ENCODE results near the gene RFC1. TPM values are rescaled to one million over a fixed set of nuclear protein-coding genes. Genes with fewer than 3 reads are reported as not detected.

The RFC1 gene
- total RNA-seq, 4 donors from 2014 or later, result 17.2 to 30.6 (median 18.6) TPM

DNA sequence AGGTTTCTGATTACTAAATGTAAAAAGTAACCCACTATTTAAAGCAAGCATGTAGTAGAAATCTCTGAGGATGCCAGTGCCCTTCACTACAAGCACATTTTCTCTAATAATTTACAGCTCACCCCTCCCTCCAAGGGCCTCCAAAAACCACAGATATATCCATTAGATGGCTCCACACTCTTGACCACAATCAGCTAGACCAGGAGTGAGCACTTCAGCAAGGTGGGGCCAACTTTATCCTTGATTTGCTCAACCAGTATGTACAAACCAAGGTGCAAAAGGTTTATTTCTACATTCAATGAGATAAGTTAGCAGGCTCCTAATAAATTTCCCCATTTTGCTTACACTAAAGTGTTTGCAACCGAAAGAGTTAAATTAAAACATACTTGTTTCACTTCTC is 35.8 kb downstream of the RFC1 start:
- H3K36me3 ChIP-seq, result peaks cover 0 to 13% (median 3%) of the 10 kb centered on the region in 4 donors

DNA sequence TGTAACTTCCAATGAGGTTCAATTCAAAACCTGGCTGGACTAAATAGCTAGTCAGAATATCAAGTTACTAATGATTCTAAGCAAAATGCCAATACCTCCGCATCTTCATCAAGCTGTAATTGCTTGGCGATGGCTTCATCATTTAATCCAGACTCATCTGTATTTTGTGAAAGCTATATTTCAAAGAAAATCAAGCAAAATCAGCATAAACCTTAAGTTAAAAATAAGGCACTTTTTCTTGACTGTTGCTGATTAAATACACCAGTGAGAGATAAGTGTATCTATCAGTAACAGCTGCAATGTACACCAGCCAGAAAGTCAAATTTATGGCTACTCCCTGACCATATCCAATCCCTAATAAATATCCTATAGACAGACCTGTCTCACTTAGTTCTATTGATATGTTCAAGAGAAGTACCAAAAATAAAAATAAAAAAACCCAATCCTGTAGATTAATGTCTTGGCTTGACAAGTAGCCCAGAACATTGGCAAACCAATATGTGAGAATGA is 39.6 kb downstream of the RFC1 start:
- DNase-seq, result no peak
- Histone ChIP-seq H3K27me3 (no peaks in the 10 kb centered on the region), H3K4me1 (no peaks in the 10 kb centered on the region), H3K4me3 (no peak overlapping the region), H3K9me3 (no peaks in the 10 kb centered on the region), H3K27ac (no peak overlapping the region), H3K36me3 (peaks cover 0 to 18% (median 6%) of the 10 kb centered on the region in 4 donors)
- in situ Hi-C loops (cut with MboI; ENCODE audit: low pct_ligation_motif_present in 1 of 4, low pct_unique_long_range_greater_than_20kb in 1 of 4, low sequenced_read_pairs in 3 of 4) (no loop called here), intact Hi-C loops (cut with DNase I; ENCODE audit: low total_unique reads) (no loop called here)
- TF ChIP-seq POLR2AphosphoS5 (IDR thresholded peaks at IDR 0.05), result no peak
- TF ChIP-seq POLR2A (IDR thresholded peaks at IDR 0.05), result no peak
- no peak for TF ChIP-seq EP300 (IDR thresholded peaks at IDR 0.05; ENCODE audit: low read depth)
- TF ChIP-seq, protein P1, sequence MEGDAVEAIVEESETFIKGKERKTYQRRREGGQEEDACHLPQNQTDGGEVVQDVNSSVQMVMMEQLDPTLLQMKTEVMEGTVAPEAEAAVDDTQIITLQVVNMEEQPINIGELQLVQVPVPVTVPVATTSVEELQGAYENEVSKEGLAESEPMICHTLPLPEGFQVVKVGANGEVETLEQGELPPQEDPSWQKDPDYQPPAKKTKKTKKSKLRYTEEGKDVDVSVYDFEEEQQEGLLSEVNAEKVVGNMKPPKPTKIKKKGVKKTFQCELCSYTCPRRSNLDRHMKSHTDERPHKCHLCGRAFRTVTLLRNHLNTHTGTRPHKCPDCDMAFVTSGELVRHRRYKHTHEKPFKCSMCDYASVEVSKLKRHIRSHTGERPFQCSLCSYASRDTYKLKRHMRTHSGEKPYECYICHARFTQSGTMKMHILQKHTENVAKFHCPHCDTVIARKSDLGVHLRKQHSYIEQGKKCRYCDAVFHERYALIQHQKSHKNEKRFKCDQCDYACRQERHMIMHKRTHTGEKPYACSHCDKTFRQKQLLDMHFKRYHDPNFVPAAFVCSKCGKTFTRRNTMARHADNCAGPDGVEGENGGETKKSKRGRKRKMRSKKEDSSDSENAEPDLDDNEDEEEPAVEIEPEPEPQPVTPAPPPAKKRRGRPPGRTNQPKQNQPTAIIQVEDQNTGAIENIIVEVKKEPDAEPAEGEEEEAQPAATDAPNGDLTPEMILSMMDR (IDR thresholded peaks at IDR 0.05), result no peak
- 98 to 100% methylated on average over 2 of the region's 2 CpGs for WGBS, 2 donors (ENCODE audit: low coverage in 1 of 2)

More for the DNA sequence above, 35.8 kb downstream of the RFC1 start:
- Histone ChIP-seq H3K4me3 (no peak overlapping the region), H3K27ac (no peak overlapping the region), H3K9me3 (no peaks in the 10 kb centered on the region), H3K27me3 (no peaks in the 10 kb centered on the region), H3K4me1 (no peaks in the 10 kb centered on the region)
- intact Hi-C loops (cut with DNase I; ENCODE audit: low total_unique reads), result no loop called here
- TF ChIP-seq, protein P1 (IDR thresholded peaks at IDR 0.05), result no peak
- TF ChIP-seq POLR2A (IDR thresholded peaks at IDR 0.05) (no peak), EP300 (IDR thresholded peaks at IDR 0.05; ENCODE audit: low read depth) (no peak), POLR2AphosphoS5 (IDR thresholded peaks at IDR 0.05) (no peak)
- no peak for DNase-seq
- in situ Hi-C loops (cut with MboI; ENCODE audit: low pct_ligation_motif_present in 1 of 4, low pct_unique_long_range_greater_than_20kb in 1 of 4, low sequenced_read_pairs in 3 of 4), result no loop called here
- WGBS, 2 donors (ENCODE audit: low coverage in 1 of 2), result 88 to 91% methylated on average over 1 of the region's 1 CpG

DNA sequence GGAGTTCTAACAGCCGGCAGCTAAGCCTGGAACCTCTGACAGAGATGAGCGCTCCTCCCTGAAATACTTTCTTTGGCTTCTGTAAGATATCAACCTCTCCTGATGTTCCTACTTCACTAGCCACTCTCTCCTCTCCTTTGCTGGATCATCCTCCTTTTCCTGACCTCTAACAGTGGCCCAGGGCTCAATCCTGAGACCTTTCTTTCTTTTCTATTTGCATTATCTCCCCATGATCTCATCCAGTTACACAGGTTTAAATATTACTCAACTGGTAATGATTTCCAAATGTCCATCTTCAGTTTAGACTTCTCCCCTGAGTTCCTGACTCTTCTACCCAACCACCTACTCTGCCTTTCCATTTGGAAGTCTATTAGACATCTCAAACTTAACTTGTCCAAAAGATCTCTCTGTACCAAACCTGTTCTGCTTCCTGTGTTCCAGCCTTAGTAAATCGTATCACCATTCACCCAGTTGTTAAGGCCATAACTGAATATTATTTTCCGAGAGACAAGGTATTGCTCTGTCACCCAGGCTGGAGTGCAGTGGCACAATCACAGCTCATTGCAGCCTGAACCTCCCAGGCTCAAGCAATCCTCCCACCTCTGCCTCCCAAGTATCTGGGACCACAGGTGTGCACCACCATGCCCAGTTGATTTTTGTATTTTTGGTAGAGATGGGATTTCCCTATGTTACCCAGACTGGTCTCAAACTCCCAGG is 41.1 kb downstream of the RFC1 start:
- 84 to 85% methylated on average over 4 of the region's 4 CpGs for whole genome bisulfite sequencing, 2 donors (ENCODE audit: low coverage in 1 of 2)
- DNase-seq, result no peak
- Histone ChIP-seq H3K36me3 (peaks cover 0 to 22% (median 6%) of the 10 kb centered on the region in 4 donors), H3K27me3 (no peaks in the 10 kb centered on the region), H3K4me3 (no peak overlapping the region), H3K9me3 (no peaks in the 10 kb centered on the region), H3K4me1 (no peaks in the 10 kb centered on the region), H3K27ac (no peak overlapping the region)
- in situ Hi-C loops (cut with MboI; ENCODE audit: low pct_ligation_motif_present in 1 of 4, low pct_unique_long_range_greater_than_20kb in 1 of 4, low sequenced_read_pairs in 3 of 4), result no loop called here
- intact Hi-C loops (cut with DNase I; ENCODE audit: low total_unique reads), result no loop called here
- TF ChIP-seq, protein P1 (IDR thresholded peaks at IDR 0.05), result no peak
- TF ChIP-seq POLR2A (IDR thresholded peaks at IDR 0.05) (no peak), POLR2AphosphoS5 (IDR thresholded peaks at IDR 0.05) (no peak), EP300 (IDR thresholded peaks at IDR 0.05; ENCODE audit: low read depth) (no peak)

DNA sequence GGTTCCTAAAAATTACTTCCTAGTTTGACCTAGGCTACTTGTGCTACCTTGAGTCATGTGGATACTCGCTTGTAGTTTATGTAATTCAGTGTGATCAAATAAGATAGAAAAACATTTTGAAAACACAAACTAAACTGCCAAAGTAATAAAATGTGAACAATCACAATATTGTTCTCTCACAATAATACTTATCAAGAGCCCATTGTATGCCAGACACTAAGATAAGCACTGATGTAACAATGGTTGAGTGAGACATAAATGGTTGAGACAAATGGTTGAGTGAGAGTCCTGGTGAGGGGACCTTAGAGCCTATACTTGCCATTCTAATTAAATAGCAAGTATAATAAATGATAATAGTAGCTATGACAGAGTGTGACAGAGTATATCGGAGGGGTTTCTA is 41.7 kb downstream of the RFC1 start:
- in situ Hi-C loops (cut with MboI; ENCODE audit: low pct_ligation_motif_present in 1 of 4, low pct_unique_long_range_greater_than_20kb in 1 of 4, low sequenced_read_pairs in 3 of 4) (no loop called here), intact Hi-C loops (cut with DNase I; ENCODE audit: low total_unique reads) (no loop called here)
- DNase-seq, result no peak
- Histone ChIP-seq H3K27me3 (no peaks in the 10 kb centered on the region), H3K36me3 (peaks cover 0 to 22% (median 6%) of the 10 kb centered on the region in 4 donors), H3K4me3 (no peak overlapping the region), H3K4me1 (no peaks in the 10 kb centered on the region), H3K9me3 (no peaks in the 10 kb centered on the region), H3K27ac (no peak overlapping the region)
- 67% methylated on average over 2 of the region's 2 CpGs for WGBS, 2 donors (ENCODE audit: low coverage in 1 of 2)
- no peak for TF ChIP-seq EP300 (IDR thresholded peaks at IDR 0.05; ENCODE audit: low read depth)
- no peak for TF ChIP-seq POLR2AphosphoS5 (IDR thresholded peaks at IDR 0.05)
- no peak for TF ChIP-seq POLR2A (IDR thresholded peaks at IDR 0.05)
- TF ChIP-seq, protein P1 (IDR thresholded peaks at IDR 0.05), result no peak
